ENCODE data around the gene TECPR1.
A peak's percentile ranks its signal among the peaks of the same experiment; 100 is the strongest.

The TECPR1 gene

DNA sequence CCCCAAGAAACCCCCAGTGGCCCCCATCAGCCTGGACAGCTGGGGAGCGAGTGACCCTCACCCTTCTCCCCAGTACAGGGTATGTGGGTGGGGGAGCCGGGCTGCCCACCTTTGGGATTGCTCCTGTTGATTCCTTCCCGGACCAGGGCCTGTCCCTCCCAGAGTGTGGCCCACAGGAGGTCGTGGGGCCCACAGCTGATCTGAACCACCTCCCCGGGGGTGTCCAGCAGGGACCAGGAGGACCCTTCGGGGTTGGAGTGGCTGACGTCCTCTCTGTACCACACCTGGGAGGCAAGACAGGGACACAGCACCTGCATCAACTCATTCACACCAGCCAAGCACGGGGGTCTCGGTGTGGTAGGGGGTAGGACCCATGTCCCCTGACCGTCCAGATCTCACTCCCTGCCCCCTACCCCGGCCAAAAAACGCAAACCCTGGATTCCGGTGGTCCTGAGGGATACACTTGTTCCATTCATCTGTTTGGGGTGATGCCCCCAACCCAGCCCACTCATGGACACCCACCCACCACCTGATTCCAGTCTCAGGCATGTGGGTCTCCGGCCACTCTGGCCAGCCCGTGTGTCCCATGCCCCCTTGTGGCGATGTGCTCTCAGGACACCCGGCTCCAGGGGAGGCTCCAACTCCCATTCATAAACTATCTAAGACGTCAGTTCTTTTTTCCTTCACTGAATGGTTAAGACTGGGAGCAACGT is 10.9 kb downstream of the TECPR1 start:
- Histone ChIP-seq H3K4me3 (no peak overlapping the region), H3K27me3 (no peaks in the 10 kb centered on the region), H3K27ac (no peak overlapping the region), H3K4me1 (no peaks in the 10 kb centered on the region), H3K36me3 (peaks cover 27 to 93% (median 65%) of the 10 kb centered on the region in 3 donors), H3K9me3 (no peaks in the 10 kb centered on the region)
- DNase-seq: no peak
- TF ChIP-seq CTCF (IDR thresholded peaks at IDR 0.05): peak; percentile 34 to 50
- intact Hi-C loops (cut with DNase I; ENCODE audit: low total_unique reads): no loop called here

DNA sequence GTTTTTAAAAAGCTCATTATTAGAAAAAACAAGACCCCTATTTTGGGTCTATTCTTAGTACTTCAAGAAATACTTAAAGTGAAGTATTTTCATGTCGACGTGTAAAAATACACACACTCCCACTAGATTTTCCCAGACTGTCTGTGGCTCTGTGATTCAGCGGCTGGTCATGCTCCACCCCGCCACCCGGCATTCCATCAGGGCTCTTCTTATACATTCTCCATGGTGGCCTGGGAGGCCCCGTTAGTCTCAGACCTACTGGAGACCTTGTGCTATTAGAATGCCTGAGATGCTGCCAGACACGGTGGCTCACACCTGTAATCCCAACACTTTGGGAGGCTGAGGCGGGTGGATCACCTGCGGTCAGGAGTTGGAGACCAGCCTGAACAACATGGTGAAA is 13.1 kb downstream of the TECPR1 start:
- no peak for TF ChIP-seq CTCF (IDR thresholded peaks at IDR 0.05)
- no peaks in the 10 kb centered on the region for H3K4me1 ChIP-seq
- peaks cover 27 to 80% (median 56%) of the 10 kb centered on the region in 3 donors for H3K36me3 ChIP-seq
- no peak for DNase-seq
- H3K9me3 ChIP-seq: no peaks in the 10 kb centered on the region
- no peak overlapping the region for H3K4me3 ChIP-seq
- H3K27me3 ChIP-seq: no peaks in the 10 kb centered on the region
- intact Hi-C loops (cut with DNase I; ENCODE audit: low total_unique reads): no loop called here
- no peak overlapping the region for H3K27ac ChIP-seq

GRCh38 chr7:98238076-98238475 is 14.0 kb downstream of the TECPR1 start:
- Histone ChIP-seq H3K27me3 (no peaks in the 10 kb centered on the region), H3K4me3 (no peak overlapping the region), H3K36me3 (peaks cover 35 to 80% (median 56%) of the 10 kb centered on the region in 3 donors), H3K27ac (no peak overlapping the region), H3K4me1 (no peaks in the 10 kb centered on the region), H3K9me3 (no peaks in the 10 kb centered on the region)
- intact Hi-C loops (cut with DNase I; ENCODE audit: low total_unique reads): no loop called here
- DNase-seq: no peak
- TF ChIP-seq CTCF (IDR thresholded peaks at IDR 0.05): no peak

DNA sequence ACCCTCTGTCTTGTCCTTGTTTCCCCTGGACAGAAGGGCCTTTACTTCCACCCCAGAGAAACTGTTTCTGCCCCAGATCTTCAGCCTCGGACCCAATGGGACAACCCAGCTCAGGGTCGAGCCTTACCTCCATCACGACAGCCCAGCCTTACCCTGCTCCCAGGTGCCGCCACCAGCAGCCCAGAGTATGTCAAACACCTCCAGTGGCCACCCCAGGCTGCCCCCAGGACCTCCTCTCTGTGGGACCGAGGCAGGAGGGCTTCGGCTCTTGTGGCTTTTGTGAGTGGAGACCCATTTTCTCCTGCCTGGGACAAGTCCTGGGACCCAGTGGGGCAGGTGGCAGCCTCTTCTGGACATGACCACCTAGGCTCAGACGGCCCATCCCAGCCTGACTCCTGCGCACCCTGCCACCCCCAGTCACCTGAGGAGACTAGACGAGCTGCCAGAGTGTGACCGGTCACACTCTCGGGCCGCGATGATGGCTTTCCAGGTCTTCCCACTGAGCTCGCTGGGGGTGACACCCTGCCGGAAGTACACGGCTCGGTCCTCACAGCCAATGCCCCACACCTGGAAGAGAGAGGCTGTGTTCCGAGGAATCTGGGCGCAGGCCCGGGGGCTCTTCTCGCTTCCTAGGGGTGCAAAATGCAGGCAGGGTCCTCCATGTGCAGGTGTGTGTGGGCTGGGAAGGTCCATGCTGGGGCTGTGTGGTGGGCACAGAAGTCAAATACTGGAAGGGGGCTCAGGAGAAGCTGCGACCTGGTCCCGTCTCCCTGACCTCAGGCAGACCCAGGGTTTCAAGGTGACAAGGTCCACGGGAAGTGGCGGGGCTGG is 15.5 kb downstream of the TECPR1 start:
- peaks cover 33 to 84% (median 63%) of the 10 kb centered on the region in 3 donors for H3K36me3 ChIP-seq
- DNase-seq: no peak
- no peaks in the 10 kb centered on the region for H3K9me3 ChIP-seq
- no peaks in the 10 kb centered on the region for H3K27me3 ChIP-seq
- intact Hi-C loops (cut with DNase I; ENCODE audit: low total_unique reads): no loop called here
- H3K4me3 ChIP-seq: no peak overlapping the region
- no peak overlapping the region for H3K27ac ChIP-seq
- TF ChIP-seq CTCF (IDR thresholded peaks at IDR 0.05): no peak
- H3K4me1 ChIP-seq: no peaks in the 10 kb centered on the region

- TF ChIP-seq CTCF (IDR thresholded peaks at IDR 0.05): no peak
- H3K36me3 ChIP-seq: peaks cover 33 to 85% (median 63%) of the 10 kb centered on the region in 3 donors
- no peak overlapping the region for H3K4me3 ChIP-seq
- no peak overlapping the region for H3K27ac ChIP-seq
- H3K9me3 ChIP-seq: no peaks in the 10 kb centered on the region
- no peaks in the 10 kb centered on the region for H3K4me1 ChIP-seq
- intact Hi-C loops (cut with DNase I; ENCODE audit: low total_unique reads): no loop called here
- DNase-seq: no peak
- H3K27me3 ChIP-seq: no peaks in the 10 kb centered on the region
Observed at GRCh38 chr7:98235901-98236300, 16.1 kb downstream of the TECPR1 start.

All from tibial artery (tissue), 4 donors.